Body of pancreas (tissue), 4 donors: ENCODE results near the gene IDE. TPM values are rescaled to one million over a fixed set of nuclear protein-coding genes. Genes with fewer than 3 reads are reported as not detected.

Experiments used
- ATAC-seq: fragments of 150-250 bp; one replicate; pipeline ENCODE4 v1.9.1; 2016
- DNase-seq, 4 donors: peaks; one replicate each; pipeline ENCODE4 v3.0.0-alpha.2; 2019
- H3K27ac ChIP-seq, 4 donors: fragments of 200-600 bp; sonication (generic); 1 replicate in 3 of 4; 2 replicates in 1 of 4; pipeline versions ENCODE4 v1.5.1 to v1.6.1; 2016 to 2019; ENCODE audit warnings: mild to moderate bottlenecking in 1 of 4, mixed read lengths in 1 of 4, moderate library complexity in 1 of 4
- H3K27me3 ChIP-seq, 2 donors: fragments of 200-600 bp; sonication (generic); one replicate each; pipeline ENCODE4 v1.6.0; 2016; ENCODE audit warnings: mild to moderate bottlenecking in 1 of 2
- H3K36me3 ChIP-seq, 2 donors: fragments of 200-600 bp; sonication (generic); replicated peaks in 1 of 2; 2 replicates each; pipeline ENCODE4 v1.5.1; 2016; ENCODE audit warnings: low read depth in 2 of 2; ENCODE audit not compliant: insufficient read depth in 1 of 2
- H3K4me1 ChIP-seq: fragments of 200-600 bp; sonication (generic); one replicate; pipeline ENCODE4 v1.6.0; 2016
- H3K4me3 ChIP-seq, 2 donors: fragments of 200-600 bp; sonication (generic); 1 replicate in 1 of 2; 2 replicates in 1 of 2; pipeline ENCODE4 v1.5.1; 2016 to 2019
- H3K9me3 ChIP-seq, 3 donors: fragments of 200-600 bp; sonication (generic); 1 replicate in 2 of 3; 2 replicates in 1 of 3; pipeline ENCODE4 v1.5.1; 2016
- POLR2A ChIP-seq, 3 donors: fragments of 450-650 bp; IDR thresholded peaks; one replicate each; pipeline ENCODE4 v1.6.1; 2016; ENCODE audit warnings: antibody characterized with exemption in 3 of 3, mild to moderate bottlenecking in 2 of 3
- WGBS, 2 donors: methylation state at CpG; one replicate each; pipeline ENCODE4 v1.1.5; 2017; 5-methylcytosine and 5-hydroxymethylcytosine counted together
- intact Hi-C: fragments of 100-400 bp; cut with DNase I; formaldehyde crosslinking; loops from one replicate; pipeline ENCODE4 v1.15.1; 2023
- total RNA-seq, 2 donors: library from RNA; depleted of rRNA; stranded (reverse); fragments of >200 nt; gene quantifications; one replicate each; pipeline ENCODE4 v1.1.0, GENCODE V29; 2016
- TF ChIP-seq, protein P1 (sequence below), 7 experiments: fragments of 450-650 bp in 4 of 7; fragments of 200-600 bp in 3 of 7; sonication (generic) in 3 of 7; IDR thresholded peaks; one replicate each; pipeline ENCODE4 v1.5.1; 2016 to 2019; ENCODE audit warnings: antibody characterized with exemption in 7 of 7

IDE gene
- total RNA-seq, 2 donors from 2014 or later, result 13.8 to 19.5 TPM

DNA sequence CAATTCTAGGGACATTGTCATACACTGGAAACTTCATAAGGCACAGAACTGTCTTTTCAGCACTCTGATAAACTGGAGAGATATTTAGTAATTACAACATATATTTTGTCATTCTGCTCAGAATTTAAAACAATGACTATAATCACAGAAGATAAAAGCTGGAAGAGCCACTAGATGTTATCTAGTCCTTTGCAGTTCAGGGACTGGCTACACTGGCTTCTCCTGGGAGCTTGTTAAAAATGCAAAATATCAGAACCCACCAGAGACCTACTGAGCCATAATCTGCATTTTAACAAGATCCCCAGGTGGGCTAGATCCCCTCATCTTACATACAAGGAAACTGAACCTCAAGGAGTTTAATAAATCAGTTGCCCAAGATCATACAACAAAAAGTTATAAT is 32.3 kb downstream of the IDE start:
- Histone ChIP-seq H3K4me3 (no peak overlapping the region), H3K9me3 (no peaks in the 10 kb centered on the region), H3K27ac (no peak overlapping the region), H3K36me3 (peaks cover 0 to 4% of the 10 kb centered on the region in 2 donors), H3K27me3 (no peaks in the 10 kb centered on the region), H3K4me1 (peaks cover 14% of the 10 kb centered on the region)
- no peak for TF ChIP-seq POLR2A (IDR thresholded peaks at IDR 0.05)
- TF ChIP-seq, protein P1, sequence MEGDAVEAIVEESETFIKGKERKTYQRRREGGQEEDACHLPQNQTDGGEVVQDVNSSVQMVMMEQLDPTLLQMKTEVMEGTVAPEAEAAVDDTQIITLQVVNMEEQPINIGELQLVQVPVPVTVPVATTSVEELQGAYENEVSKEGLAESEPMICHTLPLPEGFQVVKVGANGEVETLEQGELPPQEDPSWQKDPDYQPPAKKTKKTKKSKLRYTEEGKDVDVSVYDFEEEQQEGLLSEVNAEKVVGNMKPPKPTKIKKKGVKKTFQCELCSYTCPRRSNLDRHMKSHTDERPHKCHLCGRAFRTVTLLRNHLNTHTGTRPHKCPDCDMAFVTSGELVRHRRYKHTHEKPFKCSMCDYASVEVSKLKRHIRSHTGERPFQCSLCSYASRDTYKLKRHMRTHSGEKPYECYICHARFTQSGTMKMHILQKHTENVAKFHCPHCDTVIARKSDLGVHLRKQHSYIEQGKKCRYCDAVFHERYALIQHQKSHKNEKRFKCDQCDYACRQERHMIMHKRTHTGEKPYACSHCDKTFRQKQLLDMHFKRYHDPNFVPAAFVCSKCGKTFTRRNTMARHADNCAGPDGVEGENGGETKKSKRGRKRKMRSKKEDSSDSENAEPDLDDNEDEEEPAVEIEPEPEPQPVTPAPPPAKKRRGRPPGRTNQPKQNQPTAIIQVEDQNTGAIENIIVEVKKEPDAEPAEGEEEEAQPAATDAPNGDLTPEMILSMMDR (IDR thresholded peaks at IDR 0.05), result no peak
- intact Hi-C loops, result no loop called here
- no peak for DNase-seq
- no peak for ATAC-seq

DNA sequence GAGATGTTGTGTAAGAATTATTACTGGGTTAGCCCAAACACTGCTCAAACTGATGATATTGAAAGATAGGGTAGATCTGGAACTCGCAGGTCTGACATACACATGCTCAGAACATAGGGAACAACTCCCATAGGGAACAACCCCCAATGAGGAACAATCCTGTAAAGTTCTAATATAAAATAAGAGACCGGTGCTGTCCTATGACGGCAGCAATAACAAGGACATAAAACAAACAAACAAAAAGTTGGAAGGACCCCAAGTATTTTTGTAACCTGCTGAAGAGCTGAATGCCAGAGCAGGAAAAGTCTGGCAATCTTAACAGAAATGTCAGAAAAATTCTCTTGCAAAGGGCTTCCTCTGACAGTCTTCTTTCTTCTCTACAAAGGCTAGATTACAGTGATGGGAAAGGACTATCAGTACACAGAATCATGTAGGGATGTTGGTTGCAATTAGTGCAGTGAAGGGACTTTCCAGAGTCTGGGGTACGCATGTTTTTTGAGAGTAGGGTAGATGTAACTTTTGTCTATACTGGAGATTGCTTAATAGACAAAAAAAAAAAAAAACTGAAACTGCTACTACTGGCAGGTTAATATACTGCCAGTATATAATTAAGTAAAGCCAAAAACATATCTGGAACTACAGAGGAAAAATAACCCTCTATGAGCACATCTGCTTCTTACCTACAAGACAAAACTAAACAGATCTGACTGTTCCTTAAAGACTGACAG is 35.5 kb downstream of the IDE start:
- no peaks in the 10 kb centered on the region for H3K27me3 ChIP-seq
- H3K27ac ChIP-seq, result peak overlapping the region in 2 of 4 donors; percentile 19 to 20
- ATAC-seq, result peak; percentile 60
- TF ChIP-seq POLR2A (IDR thresholded peaks at IDR 0.05), result no peak
- TF ChIP-seq, protein P1 (IDR thresholded peaks at IDR 0.05), result no peak
- H3K9me3 ChIP-seq, result no peaks in the 10 kb centered on the region
- H3K4me3 ChIP-seq, result no peak overlapping the region
- peaks cover 0 to 8% of the 10 kb centered on the region in 2 donors for H3K36me3 ChIP-seq
- WGBS, 2 donors, result 42 to 46% methylated on average over 4 of the region's 4 CpGs
- H3K4me1 ChIP-seq, result peaks cover 14% of the 10 kb centered on the region
- DNase-seq, result no peak
- intact Hi-C loops, result no loop called here

DNA sequence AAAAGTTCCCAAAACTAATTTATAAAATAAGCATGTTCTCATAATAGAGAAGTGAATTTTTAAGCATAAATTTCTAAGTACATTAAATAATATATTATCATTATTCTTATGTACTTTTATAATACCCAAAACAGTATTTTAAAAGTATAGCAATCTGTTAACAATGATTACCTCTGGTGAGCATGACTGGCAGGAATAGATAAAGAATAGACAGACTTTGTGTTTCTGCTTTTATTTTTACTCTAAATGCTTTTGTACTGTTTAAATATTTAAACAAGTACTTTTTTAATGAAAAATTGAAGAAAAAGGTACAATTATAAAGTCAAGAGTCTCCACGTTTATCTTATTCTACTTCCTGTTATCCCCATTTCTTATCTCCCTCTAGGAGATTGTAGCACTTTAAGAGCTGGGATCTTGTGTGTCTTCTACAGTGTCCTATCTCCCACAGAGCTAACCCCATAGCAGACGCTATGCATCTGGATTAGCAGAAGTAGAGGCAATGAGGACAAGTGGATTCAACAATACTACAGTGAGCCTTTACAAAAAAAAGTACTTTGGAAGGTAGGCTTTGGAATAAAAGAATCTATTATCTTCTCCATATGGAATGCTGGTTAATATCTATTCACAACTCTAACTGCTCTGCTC is 42.9 kb downstream of the IDE start:
- no peaks in the 10 kb centered on the region for H3K9me3 ChIP-seq
- H3K27me3 ChIP-seq, result no peaks in the 10 kb centered on the region
- intact Hi-C loops, result no loop called here
- H3K36me3 ChIP-seq, result peaks cover 0 to 11% of the 10 kb centered on the region in 2 donors
- H3K4me3 ChIP-seq, result no peak overlapping the region
- ATAC-seq, result no peak
- TF ChIP-seq POLR2A (IDR thresholded peaks at IDR 0.05), result no peak
- TF ChIP-seq, protein P1 (IDR thresholded peaks at IDR 0.05), result no peak
- WGBS, 2 donors, result 64 to 74% methylated on average over 2 of the region's 2 CpGs
- H3K27ac ChIP-seq, result no peak overlapping the region
- H3K4me1 ChIP-seq, result no peaks in the 10 kb centered on the region
- no peak for DNase-seq

DNA sequence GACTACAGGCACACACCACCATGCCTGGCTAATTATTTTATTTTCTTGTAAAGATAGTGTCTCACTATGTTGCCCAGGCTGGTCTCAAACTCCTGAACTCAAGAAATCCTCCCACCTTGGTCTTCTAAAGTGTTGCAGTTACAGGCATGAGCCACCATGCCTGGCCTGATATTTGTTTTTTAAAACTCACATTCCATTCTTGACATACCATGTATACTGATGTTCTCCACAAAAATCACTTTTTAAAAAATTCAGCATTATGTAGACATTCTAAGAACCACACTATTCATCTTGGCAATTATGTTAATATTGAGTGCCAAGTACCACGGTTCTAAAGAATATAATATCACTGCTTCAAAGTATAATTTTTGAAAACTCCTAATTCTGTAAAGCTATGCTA is 43.5 kb downstream of the IDE start:
- H3K9me3 ChIP-seq, result no peaks in the 10 kb centered on the region
- intact Hi-C loops, result no loop called here
- no peak overlapping the region for H3K4me3 ChIP-seq
- H3K27ac ChIP-seq, result no peak overlapping the region
- no peaks in the 10 kb centered on the region for H3K4me1 ChIP-seq
- peaks cover 0 to 11% of the 10 kb centered on the region in 2 donors for H3K36me3 ChIP-seq
- DNase-seq (no peak), ATAC-seq (no peak)
- TF ChIP-seq, protein P1 (IDR thresholded peaks at IDR 0.05), result no peak
- no peak for TF ChIP-seq POLR2A (IDR thresholded peaks at IDR 0.05)
- 55 to 83% methylated on average over 1 of the region's 1 CpG for WGBS, 2 donors
- H3K27me3 ChIP-seq, result no peaks in the 10 kb centered on the region
